Kidney (tissue), 14 donors: ENCODE measurements around the gene EPHA5. TPM values are rescaled to one million over a fixed set of nuclear protein-coding genes. Genes with fewer than 3 reads are reported as not detected.

Experiments used
- DNase-seq, 5 donors: peaks; one replicate each; pipeline ENCODE4 v3.0.0-alpha.2; 2013 to 2020
- FAIRE-seq: peaks from 2 replicates; lab custom pipeline; 2012; peaks lifted over from hg19 to GRCh38; lab: Jason Lieb, UNC
- H3K27ac ChIP-seq, 2 donors: one replicate each; pipeline ENCODE4 v1.7.0; 2013; ENCODE audit warnings: low read depth in 2 of 2, low read length in 2 of 2, inconsistent platforms in 1 of 2
- H3K27me3 ChIP-seq: one replicate; pipeline ENCODE4 v1.7.1; 2013; ENCODE audit warnings: low read length, inconsistent platforms; ENCODE audit not compliant: control insufficient read depth, insufficient read depth
- H3K36me3 ChIP-seq, 3 donors: one replicate each; pipeline versions ENCODE4 v1.7.0 to v1.7.1; 2013; ENCODE audit warnings: low read length in 3 of 3, control low read depth in 1 of 3, inconsistent platforms in 1 of 3; ENCODE audit not compliant: insufficient read depth in 3 of 3, control insufficient read depth in 2 of 3
- H3K4me1 ChIP-seq, 3 donors: one replicate each; pipeline versions ENCODE4 v1.7.0 to v1.7.1; 2013; ENCODE audit warnings: low read length in 3 of 3, inconsistent platforms in 1 of 3, low read depth in 1 of 3; ENCODE audit not compliant: control insufficient read depth in 2 of 3, insufficient read depth in 2 of 3
- H3K4me3 ChIP-seq, 3 donors: one replicate each; pipeline versions ENCODE4 v1.7.0 to v1.8.1; 2013; ENCODE audit warnings: low read length in 3 of 3, control low read depth in 1 of 3, inconsistent platforms in 1 of 3
- H3K9ac ChIP-seq, 3 donors: one replicate each; pipeline versions ENCODE4 v1.7.0 to v1.7.1; 2013; ENCODE audit warnings: low read length in 3 of 3, control low read depth in 1 of 3, inconsistent platforms in 1 of 3
- H3K9me3 ChIP-seq, 3 donors: one replicate each; pipeline versions ENCODE4 v1.7.0 to v1.7.1; 2013; ENCODE audit warnings: low read length in 3 of 3, control low read depth in 1 of 3, inconsistent platforms in 1 of 3; ENCODE audit not compliant: control insufficient read depth in 2 of 3, insufficient read depth in 1 of 3
- intact Hi-C: fragments of 100-400 bp; cut with DNase I; formaldehyde crosslinking; loops from one replicate; pipeline ENCODE4 v1.11.1; 2022
- polyA plus RNA-seq: library from polyadenylated mRNA; stranded (reverse); fragments of 350-450 nt; fragmentation: Illumina TruSeq; extraction: RNeasy Lipid Tissue Mini Kit (QIAGEN cat#74804); gene quantifications from one replicate; pipeline ENCODE4 v1.2.3, GENCODE V29; 2014; ENCODE audit warnings: low read depth, low replicate concordance; ENCODE audit not compliant: insufficient read depth
- total RNA-seq: library from RNA; stranded (reverse); fragmentation: NEBNext Ultra II Directional; extraction: Animal tissue kit (Norgen Biotek cat#: 25700); gene quantifications from one replicate; pipeline ENCODE4 v1.2.1, GENCODE V29; 2021
- TF ChIP-seq, protein P1 (sequence below): IDR thresholded peaks from 3 replicates; pipeline ENCODE4 v1.5.1; 2012; ENCODE audit warnings: mild to moderate bottlenecking, moderate library complexity, borderline replicate concordance; ENCODE audit not compliant: insufficient read depth; ENCODE audit errors: extremely low read depth
- donor health status: control.
- donor health status: control.
- donor health status: control.
- donor health status: control.
- donor health status: control.
- donor health status: DM: yes; HTN: yes; CAD: no.
- donor health status: Normal renal cell carcinoma (clear cell type).

EPHA5 gene
- total and polyA plus RNA-seq, 2 donors from 2014 or later = 0.22 TPM; not detected in 1

DNA sequence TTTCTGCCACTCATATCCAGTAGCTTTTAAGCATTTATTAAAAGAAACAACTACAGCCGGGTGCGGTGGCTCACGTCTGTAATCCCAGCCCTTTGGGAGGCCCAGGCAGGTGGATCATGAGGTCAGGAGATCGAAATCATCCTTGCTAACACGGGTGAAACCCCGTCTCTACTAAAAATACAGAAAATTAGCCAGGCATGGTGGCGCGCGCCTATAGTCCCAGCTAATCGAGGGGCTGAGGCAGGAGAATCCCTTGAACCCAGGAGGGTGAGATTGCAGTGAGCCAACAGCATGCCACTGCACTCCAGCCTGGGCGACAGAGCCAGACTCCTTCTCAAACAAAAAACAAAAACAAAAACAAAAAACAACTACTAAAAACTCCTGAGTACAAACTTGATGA, 119.8 kb downstream of the EPHA5 start:
- Histone ChIP-seq H3K4me1 (no peaks in the 10 kb centered on the region), H3K4me3 (no peak overlapping the region), H3K27ac (no peak overlapping the region), H3K9ac (no peak overlapping the region), H3K27me3 (no peaks in the 10 kb centered on the region), H3K9me3 (no peaks in the 10 kb centered on the region), H3K36me3 (no peaks in the 10 kb centered on the region)
- intact Hi-C loops = no loop called here
- no peak for DNase-seq
- TF ChIP-seq, protein P1, sequence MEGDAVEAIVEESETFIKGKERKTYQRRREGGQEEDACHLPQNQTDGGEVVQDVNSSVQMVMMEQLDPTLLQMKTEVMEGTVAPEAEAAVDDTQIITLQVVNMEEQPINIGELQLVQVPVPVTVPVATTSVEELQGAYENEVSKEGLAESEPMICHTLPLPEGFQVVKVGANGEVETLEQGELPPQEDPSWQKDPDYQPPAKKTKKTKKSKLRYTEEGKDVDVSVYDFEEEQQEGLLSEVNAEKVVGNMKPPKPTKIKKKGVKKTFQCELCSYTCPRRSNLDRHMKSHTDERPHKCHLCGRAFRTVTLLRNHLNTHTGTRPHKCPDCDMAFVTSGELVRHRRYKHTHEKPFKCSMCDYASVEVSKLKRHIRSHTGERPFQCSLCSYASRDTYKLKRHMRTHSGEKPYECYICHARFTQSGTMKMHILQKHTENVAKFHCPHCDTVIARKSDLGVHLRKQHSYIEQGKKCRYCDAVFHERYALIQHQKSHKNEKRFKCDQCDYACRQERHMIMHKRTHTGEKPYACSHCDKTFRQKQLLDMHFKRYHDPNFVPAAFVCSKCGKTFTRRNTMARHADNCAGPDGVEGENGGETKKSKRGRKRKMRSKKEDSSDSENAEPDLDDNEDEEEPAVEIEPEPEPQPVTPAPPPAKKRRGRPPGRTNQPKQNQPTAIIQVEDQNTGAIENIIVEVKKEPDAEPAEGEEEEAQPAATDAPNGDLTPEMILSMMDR = no peak
- FAIRE-seq = no peak

DNA sequence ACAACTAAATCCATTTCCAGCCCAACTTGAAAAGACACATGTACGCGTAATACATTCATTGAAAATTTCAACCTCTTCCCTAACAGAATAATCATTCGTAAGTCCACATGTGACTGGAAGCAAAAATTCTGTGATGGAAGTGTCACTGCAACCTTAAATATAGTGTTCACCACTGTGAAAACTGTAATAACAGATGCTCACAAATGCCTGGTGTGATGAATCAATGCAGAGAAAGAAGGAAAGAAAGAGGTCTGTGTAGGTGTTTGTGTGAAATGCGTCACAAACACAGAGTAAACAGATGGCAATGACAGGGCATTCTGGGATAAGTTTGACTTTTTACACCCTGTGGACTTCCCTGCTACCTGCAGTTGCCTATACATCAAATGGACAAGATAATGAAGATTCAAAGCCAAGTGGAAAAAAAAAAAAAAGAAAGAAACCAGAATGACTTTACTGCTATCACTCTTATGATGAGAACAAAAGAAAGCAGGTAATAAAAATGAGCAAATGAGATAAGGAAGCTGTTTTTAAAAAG, 123.3 kb downstream of the EPHA5 start:
- Histone ChIP-seq H3K4me1 (no peaks in the 10 kb centered on the region), H3K9me3 (no peaks in the 10 kb centered on the region), H3K36me3 (no peaks in the 10 kb centered on the region), H3K27me3 (no peaks in the 10 kb centered on the region), H3K27ac (no peak overlapping the region), H3K4me3 (no peak overlapping the region), H3K9ac (no peak overlapping the region)
- DNase-seq = no peak
- intact Hi-C loops = no loop called here
- no peak for FAIRE-seq
- TF ChIP-seq, protein P1 = no peak

DNA sequence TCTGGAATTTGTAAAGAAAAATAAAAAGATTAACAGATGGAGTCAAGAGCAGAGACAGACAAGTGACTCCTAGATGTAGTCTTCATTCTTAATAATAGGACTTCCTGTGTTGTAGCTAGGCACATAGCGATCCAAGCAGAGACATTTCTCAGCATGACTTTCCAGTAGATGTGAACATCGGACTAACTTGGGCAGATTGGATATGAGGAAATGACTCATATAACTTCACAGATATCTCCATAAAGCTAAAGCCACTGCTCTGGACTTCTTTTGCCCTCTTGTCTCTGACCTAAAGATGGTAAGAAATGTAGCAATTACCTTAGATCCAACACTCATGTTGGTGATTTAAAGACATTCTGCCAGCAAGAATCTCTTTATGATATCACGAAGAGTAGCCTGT, 131.7 kb downstream of the EPHA5 start:
- no peak overlapping the region for H3K4me3 ChIP-seq
- H3K36me3 ChIP-seq = no peaks in the 10 kb centered on the region
- no peak overlapping the region for H3K27ac ChIP-seq
- no peak for DNase-seq
- TF ChIP-seq, protein P1 = no peak
- intact Hi-C loops = no loop called here
- H3K27me3 ChIP-seq = no peaks in the 10 kb centered on the region
- no peak overlapping the region for H3K9ac ChIP-seq
- no peaks in the 10 kb centered on the region for H3K4me1 ChIP-seq
- H3K9me3 ChIP-seq = no peaks in the 10 kb centered on the region
- FAIRE-seq = no peak

- Histone ChIP-seq H3K4me3 (no peak overlapping the region), H3K27ac (no peak overlapping the region), H3K9me3 (no peaks in the 10 kb centered on the region), H3K36me3 (no peaks in the 10 kb centered on the region), H3K27me3 (no peaks in the 10 kb centered on the region), H3K4me1 (no peaks in the 10 kb centered on the region), H3K9ac (no peak overlapping the region)
- DNase-seq (no peak), FAIRE-seq (no peak)
- intact Hi-C loops = no loop called here
- TF ChIP-seq, protein P1 = no peak
These were observed 135.2 kb downstream of the EPHA5 start for GRCh38 chr4:65535113-65535512.
